GM23338 (cell line): Measurements from ENCODE around the gene STARD13. TPM values are rescaled to one million over a fixed set of nuclear protein-coding genes. Genes with fewer than 3 reads are reported as not detected.

Experiments
- ATAC-seq: fragments of 200-7000 bp; cut with Tn5 transposase; 3 replicates; pipeline ENCODE4 v1.9.1; 2020
- DNase-seq: peaks from one replicate; pipeline ENCODE4 v3.0.0-alpha.2; 2015; ENCODE audit warnings: low spot score
- H2AFZ ChIP-seq: fragments of 200-600 bp; sonication (generic); 2 replicates; pipeline ENCODE4 v1.8.0; 2016; ENCODE audit warnings: antibody characterized with exemption, mild to moderate bottlenecking, moderate library complexity
- H3F3A ChIP-seq: fragments of 200-600 bp; sonication (generic); replicated peaks from 2 replicates; pipeline ENCODE4 v1.8.0; 2017; ENCODE audit warnings: antibody characterized with exemption, mixed run types, low read depth
- H3K27ac ChIP-seq: fragments of 200-600 bp; sonication (generic); 2 replicates; pipeline ENCODE4 v1.6.1; 2016; ENCODE audit warnings: low read depth
- H3K27me3 ChIP-seq: fragments of 200-600 bp; sonication (generic); 2 replicates; pipeline ENCODE4 v1.8.0; 2016; ENCODE audit warnings: mild to moderate bottlenecking, mixed run types, moderate library complexity; ENCODE audit not compliant: insufficient read depth
- H3K36me3 ChIP-seq: fragments of 200-600 bp; sonication (generic); 2 replicates; pipeline ENCODE4 v1.8.0; 2016; ENCODE audit warnings: mild to moderate bottlenecking; ENCODE audit not compliant: insufficient read depth
- H3K4me1 ChIP-seq: fragments of 200-600 bp; sonication (generic); 2 replicates; pipeline ENCODE4 v1.8.0; 2016; ENCODE audit warnings: mild to moderate bottlenecking, moderate library complexity; ENCODE audit not compliant: insufficient read depth
- H3K4me2 ChIP-seq: fragments of 200-600 bp; sonication (generic); 2 replicates; pipeline ENCODE4 v1.7.1; 2017; ENCODE audit warnings: mixed run types
- H3K4me3 ChIP-seq: fragments of 200-600 bp; sonication (generic); 2 replicates; pipeline ENCODE4 v1.6.1; 2016; ENCODE audit warnings: mixed run types
- H3K79me2 ChIP-seq: fragments of 200-600 bp; sonication (generic); replicated peaks from 2 replicates; pipeline ENCODE4 v1.8.0; 2017; ENCODE audit warnings: mild to moderate bottlenecking; ENCODE audit not compliant: insufficient read depth
- H3K9me2 ChIP-seq: fragments of 200-600 bp; sonication (generic); 2 replicates; pipeline ENCODE4 v1.8.0; 2017; ENCODE audit not compliant: insufficient read depth
- H4K20me1 ChIP-seq: fragments of 200-600 bp; sonication (generic); replicated peaks from 2 replicates; pipeline ENCODE4 v1.8.0; 2017; ENCODE audit warnings: mild to moderate bottlenecking; ENCODE audit not compliant: insufficient read depth
- H3K27ac Mint-ChIP-seq: 2 replicates; pipeline ENCODE4 v1.8.0; 2020; ENCODE audit warnings: inconsistent platforms, mild to moderate bottlenecking, moderate library complexity, mixed read lengths
- H3K27me3 Mint-ChIP-seq: 3 replicates; pipeline ENCODE4 v1.8.0; 2022; ENCODE audit warnings: low read depth, mild to moderate bottlenecking, moderate library complexity, mixed read lengths, inconsistent platforms; ENCODE audit not compliant: insufficient read depth, poor library complexity
- H3K36me3 Mint-ChIP-seq: 3 replicates; pipeline ENCODE4 v1.8.0; 2021; ENCODE audit warnings: low read depth, mild to moderate bottlenecking, inconsistent platforms, moderate library complexity, mixed read lengths
- H3K4me1 Mint-ChIP-seq: 3 replicates; pipeline ENCODE4 v1.8.0; 2020; ENCODE audit warnings: mild to moderate bottlenecking, inconsistent platforms, mixed read lengths
- H3K4me3 Mint-ChIP-seq: 3 replicates; pipeline ENCODE4 v1.8.0; 2021; ENCODE audit warnings: moderate library complexity, mild to moderate bottlenecking, inconsistent platforms, mixed read lengths
- H3K9me3 Mint-ChIP-seq: 3 replicates; pipeline ENCODE4 v1.8.0; 2020; ENCODE audit warnings: moderate library complexity, mild to moderate bottlenecking, inconsistent platforms, mixed read lengths
- POLR2AphosphoS5 ChIP-seq: IDR thresholded peaks from 2 replicates; pipeline ENCODE4 v1.6.1; 2016; ENCODE audit warnings: antibody characterized with exemption, low read depth
- ZNF114 ChIP-seq: fragments of 250-450 bp; sonication (Bioruptor Pico); IDR thresholded peaks from 2 replicates; pipeline ENCODE4 v1.5.0; 2020; ENCODE audit warnings: mild to moderate bottlenecking, moderate library complexity
- ZNF331 ChIP-seq: fragments of 250-450 bp; sonication (Bioruptor Pico); IDR thresholded peaks from 2 replicates; pipeline ENCODE4 v1.5.0; 2020; ENCODE audit warnings: low read depth, mild to moderate bottlenecking, moderate library complexity
- ZNF462 ChIP-seq: fragments of 250-450 bp; sonication (Bioruptor Pico); IDR thresholded peaks from 2 replicates; pipeline ENCODE4 v1.5.0; 2020; ENCODE audit warnings: mild to moderate bottlenecking, moderate library complexity
- polyA plus RNA-seq: library from polyadenylated mRNA; unstranded; fragments of >200 nt; fragmentation: Nextera tagmentation; extraction: Ambion mirVana; gene quantifications from 2 replicates; pipeline ENCODE4 v1.2.1, GENCODE V29; 2016
- total RNA-seq: library from RNA; depleted of rRNA; stranded (reverse); fragments of >200 nt; shearing (Covaris generic); gene quantifications from 2 replicates; pipeline ENCODE4 v1.2.3, GENCODE V29; 2014

The STARD13 gene
- total and polyA plus RNA-seq, 2 experiments from 2014 or later, result 3.2 to 5.2 TPM

GRCh38 chr13:33127009-33127551, 158.5 kb downstream of the STARD13 start (continued):
- no peak for TF ChIP-seq ZNF462 (CRISPR knock-in tag)
- TF ChIP-seq ZNF331 (CRISPR knock-in tag), result no peak

GRCh38 chr13:33125821-33126570, 159.6 kb downstream of the STARD13 start:
- H3K4me3 ChIP-seq, result no peak overlapping the region
- peaks cover 24% of the 10 kb centered on the region for H3K4me1 ChIP-seq
- Mint-ChIP-seq H3K4me1 (peaks cover 36% of the 10 kb centered on the region), H3K4me3 (no peak overlapping the region), H3K36me3 (peaks cover 4% of the 10 kb centered on the region; the same call in 2 of the 3 replicates), H3K27me3 (peaks cover 10% of the 10 kb centered on the region), H3K9me3 (no peaks in the 10 kb centered on the region), H3K27ac (peak overlapping the region; percentile 33)
- no peaks in the 10 kb centered on the region for H3K79me2 ChIP-seq
- no peaks in the 10 kb centered on the region for H4K20me1 ChIP-seq
- no peak overlapping the region for H2AFZ ChIP-seq
- TF ChIP-seq POLR2AphosphoS5 (no peak), ZNF114 (CRISPR knock-in tag) (no peak), ZNF462 (CRISPR knock-in tag) (0 out of 2 replicates have a peak, but pooled peaks have one; percentile 42)
- no peaks in the 10 kb centered on the region for H3F3A ChIP-seq
- H3K27me3 ChIP-seq, result no peaks in the 10 kb centered on the region
- no peaks in the 10 kb centered on the region for H3K9me2 ChIP-seq
- H3K4me2 ChIP-seq, result no peak overlapping the region
- no peak overlapping the region for H3K27ac ChIP-seq
- DNase-seq (peak; percentile 15), ATAC-seq (peak; percentile 63)
- no peaks in the 10 kb centered on the region for H3K36me3 ChIP-seq
